Left lung (tissue), 10 donors: ENCODE results near the gene ETV6. TPM values are rescaled to one million over a fixed set of nuclear protein-coding genes. Genes with fewer than 3 reads are reported as not detected.

Experiments used
- ATAC-seq: fragments of 200-7000 bp; cut with Tn5 transposase; one replicate; pipeline ENCODE4 v1.9.1; 2020; ENCODE audit warnings: moderate library complexity
- DNase-seq, 4 donors: peaks; one replicate each; pipeline ENCODE4 v3.0.0-alpha.2; 2013 to 2020
- H3K27ac ChIP-seq, 2 donors: fragments of 200-600 bp; sonication (generic) in 1 of 2; one replicate each; pipeline versions ENCODE4 v1.5.0 to v1.8.0; 2020 to 2021
- H3K27me3 ChIP-seq, 2 donors: fragments of 200-600 bp; sonication (generic) in 1 of 2; one replicate each; pipeline versions ENCODE4 v1.5.0 to v1.8.0; 2020 to 2021
- H3K36me3 ChIP-seq, 2 donors: fragments of 200-600 bp; sonication (generic) in 1 of 2; one replicate each; pipeline versions ENCODE4 v1.5.0 to v1.8.0; 2020 to 2021
- H3K4me1 ChIP-seq, 2 donors: fragments of 200-600 bp; one replicate each; pipeline ENCODE4 v1.8.0; 2021
- H3K4me3 ChIP-seq, 2 donors: fragments of 200-600 bp; sonication (generic) in 1 of 2; one replicate each; pipeline versions ENCODE4 v1.5.0 to v1.8.0; 2020 to 2021; ENCODE audit warnings: mild to moderate bottlenecking in 1 of 2
- H3K9me3 ChIP-seq, 2 donors: fragments of 200-600 bp; sonication (generic) in 1 of 2; one replicate each; pipeline versions ENCODE4 v1.5.0 to v1.8.0; 2020 to 2021
- CTCF ChIP-seq, 2 donors: fragments of 200-600 bp; sonication (generic) in 1 of 2; IDR thresholded peaks; one replicate each; pipeline versions ENCODE4 v1.5.0 to v1.8.0; 2021; ENCODE audit warnings: antibody characterized with exemption in 2 of 2
- intact Hi-C, 2 donors: fragments of 100-400 bp; cut with DNase I; formaldehyde crosslinking; loops; one replicate each; pipeline versions ENCODE4 v1.11.2 to v1.14.2; 2022
- polyA plus RNA-seq, 6 donors: library from polyadenylated mRNA; unstranded; fragments of 120-200 nt; gene quantifications; one replicate each; pipeline ENCODE4 v1.2.1, GENCODE V29; 2013; ENCODE audit not compliant: insufficient read length in 6 of 6
- total RNA-seq, 2 donors: library from RNA; stranded (reverse); fragmentation: NEBNext Ultra II Directional; extraction: Animal tissue kit (Norgen Biotek cat#: 25700); gene quantifications; one replicate each; pipeline ENCODE4 v1.2.1, GENCODE V29; 2021
- donor health status: DM: no; HTN: yes; CAD: no.
- donor health status: DM: no; HTN: no; CAD: no.

Gene ETV6
- total and polyA plus RNA-seq, 8 donors, result 16.0 to 44.7 (median 17.1) TPM

GRCh38 chr12:11769723-11770514, 120.4 kb downstream of the ETV6 start:
- Histone ChIP-seq H3K4me3 (no peak overlapping the region), H3K4me1 (peaks cover 8 to 86% of the 10 kb centered on the region in 2 donors), H3K9me3 (no peaks in the 10 kb centered on the region), H3K36me3 (no peaks in the 10 kb centered on the region), H3K27ac (peak overlapping the region in 1 of 2 donors; percentile 71), H3K27me3 (no peaks in the 10 kb centered on the region)
- intact Hi-C loops, result no loop called here
- ATAC-seq (no peak), DNase-seq (peak in 1 of 4 donors; percentile 83)
- no peak for TF ChIP-seq CTCF (IDR thresholded peaks at IDR 0.05)

DNA sequence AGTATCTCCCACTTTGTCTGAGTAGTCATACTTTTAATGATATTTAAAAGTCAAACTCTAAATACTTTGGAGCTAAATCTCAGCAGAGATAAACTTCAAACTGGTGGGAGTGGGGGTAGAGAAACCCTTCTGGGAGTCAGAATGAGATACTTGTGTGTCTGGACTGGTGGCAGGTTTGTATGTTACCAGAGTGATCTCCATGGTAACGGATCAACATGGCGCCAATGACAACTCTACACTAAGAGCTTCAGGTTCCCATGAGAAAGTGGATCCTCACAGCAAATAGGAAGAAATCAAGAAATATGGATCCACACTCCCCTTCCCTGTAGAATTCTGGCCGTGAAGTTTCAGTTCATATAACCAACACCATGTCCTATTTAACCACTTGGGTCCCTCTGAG, 121.9 kb downstream of the ETV6 start:
- intact Hi-C loops, result no loop called here
- Histone ChIP-seq H3K9me3 (no peaks in the 10 kb centered on the region), H3K4me1 (peaks cover 0 to 77% of the 10 kb centered on the region in 2 donors), H3K4me3 (no peak overlapping the region), H3K27me3 (no peaks in the 10 kb centered on the region), H3K27ac (peak overlapping the region in 1 of 2 donors; percentile 11), H3K36me3 (no peaks in the 10 kb centered on the region)
- no peak for TF ChIP-seq CTCF (IDR thresholded peaks at IDR 0.05)
- ATAC-seq (peak; percentile 8), DNase-seq (no peak)

- Histone ChIP-seq H3K4me3 (no peak overlapping the region), H3K4me1 (peaks cover 0 to 71% of the 10 kb centered on the region in 2 donors), H3K36me3 (no peaks in the 10 kb centered on the region), H3K27me3 (no peaks in the 10 kb centered on the region), H3K9me3 (no peaks in the 10 kb centered on the region), H3K27ac (peak overlapping the region in 1 of 2 donors; percentile 11)
- intact Hi-C loops, result no loop called here
- TF ChIP-seq CTCF (IDR thresholded peaks at IDR 0.05), result no peak
- DNase-seq (no peak), ATAC-seq (no peak)
These were observed 122.5 kb downstream of the ETV6 start for GRCh38 chr12:11771895-11772502.

DNA sequence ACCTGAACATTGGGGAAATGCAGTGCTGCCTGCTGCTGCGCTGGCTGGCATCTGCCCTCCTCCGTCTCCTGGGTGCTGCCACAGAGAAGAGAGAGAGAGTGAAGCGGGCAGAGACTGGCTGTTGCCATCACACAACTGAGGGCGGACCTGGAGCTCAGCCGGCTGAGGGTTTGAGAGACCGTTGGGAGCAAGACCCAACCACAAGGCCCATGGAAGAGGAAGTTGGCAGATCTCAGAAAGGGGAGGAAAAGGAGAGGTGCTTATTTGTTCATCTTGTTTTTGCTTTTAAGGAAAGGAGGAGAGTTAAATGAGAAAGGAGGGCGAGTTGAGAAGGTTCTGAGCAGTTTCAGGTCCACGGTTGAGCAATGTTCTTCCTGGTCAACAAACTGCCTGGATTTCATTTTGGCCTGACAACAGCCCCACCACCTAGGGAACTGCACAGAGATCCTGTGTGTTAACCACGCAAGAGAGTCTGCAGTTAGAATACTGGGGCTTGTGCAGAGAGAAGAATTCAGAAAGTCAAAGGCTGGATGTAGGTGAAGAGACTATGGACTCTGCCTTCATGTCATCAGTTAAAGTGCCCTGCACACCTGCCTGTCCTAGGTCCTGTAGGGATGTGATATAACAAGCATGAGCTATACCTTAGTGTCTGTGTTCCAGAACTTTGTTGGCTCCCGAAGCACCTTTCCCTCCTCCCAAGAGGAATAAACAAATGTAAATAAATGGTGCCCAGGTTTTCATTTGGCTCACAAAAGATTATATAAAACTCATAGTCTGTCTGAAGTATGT, 124.6 kb downstream of the ETV6 start:
- DNase-seq (peak in 2 of 4 donors; percentile 55 to 84), ATAC-seq (peak; percentile 45)
- peaks cover 0 to 63% of the 10 kb centered on the region in 2 donors for H3K4me1 ChIP-seq
- no peaks in the 10 kb centered on the region for H3K27me3 ChIP-seq
- H3K36me3 ChIP-seq, result no peaks in the 10 kb centered on the region
- H3K27ac ChIP-seq, result peak overlapping the region in 1 of 2 donors; percentile 77
- H3K4me3 ChIP-seq, result no peak overlapping the region
- TF ChIP-seq CTCF (IDR thresholded peaks at IDR 0.05), result no peak
- H3K9me3 ChIP-seq, result no peaks in the 10 kb centered on the region
- intact Hi-C loops, result no loop called here

DNA sequence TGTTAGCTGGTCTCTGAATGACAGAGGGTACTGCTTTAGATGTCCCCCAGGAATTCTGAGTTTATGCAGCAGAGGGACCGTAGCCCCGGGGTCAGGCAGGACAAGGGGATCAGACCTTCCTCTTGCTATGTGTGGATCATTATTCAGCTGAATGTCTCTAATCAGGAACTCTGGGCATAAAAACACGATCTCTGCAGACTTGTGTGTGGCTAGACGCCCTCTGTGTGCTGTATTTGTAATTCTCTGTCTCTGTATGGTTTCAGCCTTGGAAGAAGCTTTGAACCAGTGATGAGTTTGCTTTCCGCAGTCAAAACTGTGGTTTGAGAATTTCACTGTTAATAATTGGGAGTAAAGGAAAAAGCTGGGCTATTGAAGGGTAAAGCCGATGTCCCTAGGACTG, 125.3 kb downstream of the ETV6 start:
- TF ChIP-seq CTCF (IDR thresholded peaks at IDR 0.05), result no peak
- no peak overlapping the region for H3K4me3 ChIP-seq
- intact Hi-C loops, result no loop called here
- peak overlapping the region in 1 of 2 donors; percentile 77 for H3K27ac ChIP-seq
- ATAC-seq (no peak), DNase-seq (no peak)
- H3K4me1 ChIP-seq, result peaks cover 0 to 62% of the 10 kb centered on the region in 2 donors
- H3K36me3 ChIP-seq, result no peaks in the 10 kb centered on the region
- no peaks in the 10 kb centered on the region for H3K9me3 ChIP-seq
- no peaks in the 10 kb centered on the region for H3K27me3 ChIP-seq
